Thymus (tissue), 11 donors: ENCODE results near the gene ZMIZ2. TPM values are rescaled to one million over a fixed set of nuclear protein-coding genes. Genes with fewer than 3 reads are reported as not detected.

ENCODE experiments used
- DNase-seq, 9 donors: peaks; one replicate each; pipeline ENCODE4 v3.0.0-alpha.2; 2013; ENCODE audit warnings: low spot score in 9 of 9, low read depth in 6 of 9, missing footprints in 1 of 9
- H3K27ac ChIP-seq, 2 donors: one replicate each; pipeline ENCODE4 v1.5.1; 2013; ENCODE audit warnings: control low read depth in 1 of 2, low read depth in 1 of 2, low read length in 1 of 2, mild to moderate bottlenecking in 1 of 2, moderate library complexity in 1 of 2
- H3K27me3 ChIP-seq, 2 donors: one replicate each; pipeline ENCODE4 v1.5.1; 2013; ENCODE audit warnings: low read length in 1 of 2; ENCODE audit not compliant: control insufficient read depth in 2 of 2, insufficient read depth in 1 of 2
- H3K36me3 ChIP-seq, 2 donors: one replicate each; pipeline ENCODE4 v1.5.1; 2013; ENCODE audit warnings: low read length in 1 of 2, mild to moderate bottlenecking in 1 of 2, moderate library complexity in 1 of 2; ENCODE audit not compliant: control insufficient read depth in 2 of 2, insufficient read depth in 2 of 2
- H3K4me1 ChIP-seq, 2 donors: one replicate each; pipeline ENCODE4 v1.5.1; 2013; ENCODE audit warnings: low read length in 2 of 2; ENCODE audit not compliant: control insufficient read depth in 2 of 2, insufficient read depth in 2 of 2
- H3K4me3 ChIP-seq, 2 donors: one replicate each; pipeline ENCODE4 v1.5.1; 2013; ENCODE audit warnings: low read length in 2 of 2, control low read depth in 1 of 2, mild to moderate bottlenecking in 1 of 2
- H3K9me3 ChIP-seq, 2 donors: one replicate each; pipeline ENCODE4 v1.5.1; 2013; ENCODE audit warnings: low read length in 1 of 2, mild to moderate bottlenecking in 1 of 2; ENCODE audit not compliant: control insufficient read depth in 2 of 2, insufficient read depth in 1 of 2
- WGBS: extraction: QIAGEN DNeasy Blood & Tissue Kit; methylation state at CpG from one replicate; pipeline ENCODE4 v1.1.7; 2013; 5-methylcytosine and 5-hydroxymethylcytosine counted together
- polyA plus RNA-seq: library from polyadenylated mRNA; stranded (reverse); fragments of 200-250 nt; gene quantifications from one replicate; pipeline ENCODE4 v1.2.3, GENCODE V29; 2013
- total RNA-seq: library from RNA; stranded (reverse); fragments of 120-200 nt; gene quantifications from one replicate; pipeline ENCODE4 v1.2.4, GENCODE V29; 2013
- donor health status: healthy.

Gene ZMIZ2
- total and polyA plus RNA-seq, 2 donors, result 7.5 to 74.1 TPM

DNA sequence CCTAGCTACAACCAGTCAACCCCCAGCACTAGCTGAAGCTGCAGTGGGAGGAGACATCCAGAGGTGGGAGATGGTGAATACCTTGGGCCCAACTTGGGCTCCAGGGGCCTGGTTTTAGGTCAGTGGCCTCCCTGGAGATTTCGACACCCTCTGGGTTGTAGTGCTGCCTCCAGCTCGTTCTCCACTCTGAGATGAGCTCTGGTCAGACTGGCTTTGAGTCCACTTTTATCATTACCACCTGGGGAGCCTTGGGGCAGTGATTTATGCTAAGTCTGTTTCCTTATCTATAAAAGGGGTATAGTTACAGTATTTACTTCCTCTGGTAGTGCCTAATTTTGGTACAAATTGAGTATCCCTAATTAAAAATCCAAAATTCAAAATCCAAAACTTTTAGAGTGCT lies 70.6 kb downstream of the ZMIZ2 start:
- Histone ChIP-seq H3K36me3 (peaks cover 1 to 4% of the 10 kb centered on the region in 2 donors), H3K27me3 (no peaks in the 10 kb centered on the region), H3K27ac (no peak overlapping the region), H3K4me1 (no peaks in the 10 kb centered on the region), H3K4me3 (no peak overlapping the region), H3K9me3 (no peaks in the 10 kb centered on the region)
- WGBS, result 94% methylated on average over 2 of the region's 2 CpGs
- DNase-seq, result no peak

Other genes starting within 250 kb of the ZMIZ2 start
- under 0.01 TPM for gene NPC1L1, start 207.5 kb upstream of the ZMIZ2 start, total RNA-seq
- 0.14 TPM for gene NPC1L1, start 207.5 kb upstream of the ZMIZ2 start, polyA plus RNA-seq
- 61.3 TPM for gene DDX56, start 174.9 kb upstream of the ZMIZ2 start, total RNA-seq
- gene DDX56, start 174.9 kb upstream of the ZMIZ2 start, polyA plus RNA-seq, result 114 TPM
- 57.6 TPM for gene TMED4, start 166.6 kb upstream of the ZMIZ2 start, total RNA-seq
- gene TMED4, start 166.6 kb upstream of the ZMIZ2 start, polyA plus RNA-seq, result 46.9 TPM
- 26.9 TPM for gene OGDH, start 142.2 kb upstream of the ZMIZ2 start, total RNA-seq
- gene OGDH, start 142.2 kb upstream of the ZMIZ2 start, polyA plus RNA-seq, result 20.7 TPM
- 3,565 TPM for gene PPIA, start 47.8 kb downstream of the ZMIZ2 start, total RNA-seq
- 2,685 TPM for gene PPIA, start 47.8 kb downstream of the ZMIZ2 start, polyA plus RNA-seq
- 243 TPM for gene H2AZ2, start 99.2 kb downstream of the ZMIZ2 start, total RNA-seq
- 198 TPM for gene H2AZ2, start 99.2 kb downstream of the ZMIZ2 start, polyA plus RNA-seq
- 8.0 TPM for gene PURB, start 136.7 kb downstream of the ZMIZ2 start, total RNA-seq
- gene PURB, start 136.7 kb downstream of the ZMIZ2 start, polyA plus RNA-seq, result 16.5 TPM
- gene MYO1G, start 230.2 kb downstream of the ZMIZ2 start, total RNA-seq, result 47.0 TPM
- gene MYO1G, start 230.2 kb downstream of the ZMIZ2 start, polyA plus RNA-seq, result 56.2 TPM